Stimulated activated CD8-positive, alpha-beta memory T cell treated with anti-CD3 and anti-CD28 coated beads, Interleukin-7, amount 100 ng/mL, for 1 hour (primary cell): ENCODE data around the gene HS2ST1.
"Not testable (repeated sequence)": the region's sequence is repeated elsewhere in the genome, so short reads cannot be mapped to it uniquely, and the experiment has no call there.

Source experiments
- DNase-seq, 2 donors: peaks; one replicate each; pipeline ENCODE4 v3.0.0-alpha.2; 2020; ENCODE audit warnings: low read depth in 2 of 2

The HS2ST1 gene

DNA sequence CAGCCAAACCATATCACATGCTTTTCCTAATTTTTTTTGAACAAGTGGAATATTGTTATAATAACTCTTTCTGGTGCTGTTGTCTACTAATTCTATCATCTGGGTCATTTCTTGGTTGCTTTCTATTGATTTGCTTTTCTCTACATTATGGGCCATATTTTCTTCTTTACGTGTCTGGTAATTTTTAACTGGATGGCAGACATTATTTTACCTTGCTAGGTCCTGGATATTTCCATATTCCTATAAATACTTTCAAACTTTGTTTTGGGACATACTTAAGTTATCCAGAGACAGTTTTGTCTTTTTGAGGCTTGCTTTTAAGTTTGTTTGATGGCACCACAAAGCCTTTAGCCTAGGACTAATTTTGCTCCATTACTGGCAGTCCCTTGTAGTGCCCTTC is 11.3 kb downstream of the HS2ST1 start:
- no peak for DNase-seq

DNA sequence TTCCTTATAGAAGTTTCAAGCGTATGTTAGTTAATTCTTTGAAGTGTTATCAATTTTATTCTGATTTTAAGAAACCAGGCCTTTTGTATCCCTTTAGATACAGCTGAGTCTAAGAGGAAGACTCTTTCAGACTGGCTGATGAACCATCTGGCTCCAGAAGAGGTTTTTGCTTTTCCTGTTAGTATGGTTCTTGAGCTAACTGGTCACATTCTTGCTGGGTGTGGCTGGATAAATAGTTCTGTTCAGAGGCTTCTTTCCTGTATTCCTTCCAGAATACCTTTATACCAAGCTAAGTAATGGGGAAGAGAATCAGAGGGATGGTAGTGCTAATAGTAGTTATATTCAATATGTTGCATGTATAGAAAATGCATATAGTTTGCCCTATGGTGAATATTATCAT is 12.4 kb downstream of the HS2ST1 start:
- no peak for DNase-seq

DNA sequence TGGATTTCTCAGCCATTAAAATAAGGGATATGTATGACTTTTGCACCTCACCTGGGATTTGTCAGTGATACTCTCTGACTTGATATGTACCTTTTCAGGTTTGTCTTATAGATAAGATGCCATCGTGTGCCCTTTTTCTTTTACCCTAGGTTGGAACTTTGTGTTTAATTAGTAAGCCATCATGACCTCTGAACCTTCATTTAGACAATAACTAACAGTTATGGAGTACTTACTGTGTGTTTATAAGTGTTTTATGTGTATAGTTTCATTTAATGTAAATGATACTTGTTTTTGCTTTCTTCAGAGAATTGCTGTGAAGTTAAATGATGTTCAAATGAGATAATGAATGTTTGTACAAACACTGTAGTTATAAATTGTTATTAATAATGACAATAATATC is 14.4 kb downstream of the HS2ST1 start:
- DNase-seq, result no peak

DNA sequence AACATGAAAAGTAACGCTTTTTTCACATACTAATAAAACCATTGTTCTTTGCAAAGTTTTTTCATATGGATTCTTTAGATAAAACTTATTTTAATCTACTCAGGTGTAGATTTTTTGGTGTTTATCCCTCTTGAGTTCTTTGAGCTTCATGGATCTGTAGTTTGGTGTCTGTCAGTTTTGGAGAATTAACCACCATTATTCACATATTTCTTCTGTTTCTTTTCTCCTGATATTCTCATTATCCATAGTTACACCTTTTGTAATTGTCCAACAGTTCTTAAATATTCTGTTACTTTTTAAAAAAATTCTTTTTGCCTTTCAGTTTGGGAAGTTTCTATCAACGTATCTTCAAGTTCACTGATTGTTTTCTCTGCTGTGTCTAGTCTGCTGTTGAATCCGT is 18.6 kb downstream of the HS2ST1 start:
- DNase-seq, result no peak

DNA sequence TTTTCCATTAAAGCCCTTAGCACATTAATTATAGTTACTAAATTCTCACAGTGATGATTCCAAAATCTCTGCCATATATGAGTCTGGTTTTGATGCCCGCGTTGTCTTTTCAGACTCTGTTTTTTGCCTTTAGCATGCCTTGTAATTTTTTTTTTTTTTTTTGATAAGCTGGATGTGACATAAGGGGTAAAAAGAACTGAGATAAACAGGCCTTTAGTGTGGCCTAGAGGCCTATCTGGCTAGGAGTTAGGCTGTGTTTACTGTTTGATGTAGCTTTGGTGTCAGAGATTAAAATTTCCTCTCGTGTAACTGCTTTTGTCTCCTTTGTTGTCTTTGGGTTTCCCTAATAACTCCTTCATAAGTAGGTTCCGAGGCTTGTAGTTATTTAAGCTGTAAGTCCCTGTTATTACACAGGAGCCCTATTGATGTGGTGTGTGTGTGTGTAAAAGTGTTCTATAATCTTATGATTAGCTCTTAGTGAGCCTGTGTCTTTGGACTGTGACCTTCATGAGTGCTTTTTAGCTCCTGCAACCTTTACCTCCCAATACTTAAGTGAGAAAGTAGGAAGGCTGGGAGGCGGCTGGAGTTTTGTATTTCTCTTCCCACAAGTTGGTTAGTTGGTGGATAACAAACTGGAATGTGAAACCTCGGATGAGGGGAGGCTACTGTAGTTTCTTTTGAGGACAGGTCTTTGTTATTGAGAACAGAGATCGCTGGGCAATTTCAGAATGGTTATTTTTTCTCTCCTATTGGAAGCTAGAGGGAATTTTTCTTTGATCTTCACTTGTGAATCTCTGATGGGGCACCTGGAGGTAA is 19.3 kb downstream of the HS2ST1 start:
- no peak for DNase-seq

DNA sequence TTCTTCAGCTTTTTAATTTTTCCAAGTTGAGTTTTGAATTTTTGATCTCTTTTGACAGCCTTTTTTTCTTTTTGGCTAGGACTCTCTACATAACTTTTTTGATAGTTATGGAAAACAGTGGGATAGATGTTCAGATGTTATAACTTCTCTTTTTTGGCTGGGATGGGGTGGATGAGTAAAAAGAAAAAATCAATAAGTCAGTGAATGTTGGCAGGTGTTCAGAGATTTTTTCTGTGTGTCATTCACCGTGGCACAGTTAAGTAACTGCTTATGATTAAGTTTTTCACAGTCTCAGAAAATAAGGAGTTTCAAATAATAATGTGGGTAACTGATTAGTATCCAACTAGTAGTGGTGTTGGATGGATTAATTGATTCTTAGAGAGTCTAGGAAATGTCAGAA is 24.0 kb downstream of the HS2ST1 start:
- no peak for DNase-seq

DNA sequence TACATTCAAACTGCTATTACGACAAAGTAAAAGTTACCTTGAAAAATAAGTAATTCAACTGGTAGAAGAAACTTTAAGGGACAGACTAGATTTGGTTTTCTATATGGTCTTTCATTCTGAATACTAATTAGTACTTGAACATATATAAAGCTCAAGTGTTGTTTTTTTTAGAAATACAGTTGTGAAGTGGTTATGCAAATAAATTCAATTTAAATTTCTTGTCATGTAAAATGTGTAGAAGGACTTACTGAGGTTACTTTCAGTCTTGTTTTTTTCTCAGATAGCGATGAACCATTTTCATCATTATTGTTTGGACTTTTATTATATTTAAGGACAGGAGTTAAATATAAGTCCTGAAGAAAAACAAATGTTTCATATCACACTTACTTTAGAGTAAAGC is 24.4 kb downstream of the HS2ST1 start:
- no peak for DNase-seq

DNA sequence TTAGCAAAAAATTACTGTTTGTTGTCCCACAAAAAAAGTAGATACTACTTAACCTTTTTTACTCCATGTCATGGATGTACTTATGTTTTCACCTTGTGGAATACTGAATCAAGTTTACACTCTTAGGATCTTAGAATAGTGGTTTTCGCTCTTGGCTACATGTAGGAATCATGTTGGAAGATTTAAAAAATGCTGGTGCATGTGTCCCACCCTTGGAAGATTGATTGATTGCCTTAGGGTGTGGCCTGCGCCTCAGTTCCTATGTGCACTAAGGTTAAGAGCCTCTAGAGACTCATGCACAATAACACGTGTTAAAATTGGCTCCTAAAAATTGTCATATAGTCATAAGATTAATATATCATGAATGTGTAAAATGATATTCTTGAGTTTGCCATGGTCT is 25.0 kb downstream of the HS2ST1 start:
- DNase-seq, result no peak

DNA sequence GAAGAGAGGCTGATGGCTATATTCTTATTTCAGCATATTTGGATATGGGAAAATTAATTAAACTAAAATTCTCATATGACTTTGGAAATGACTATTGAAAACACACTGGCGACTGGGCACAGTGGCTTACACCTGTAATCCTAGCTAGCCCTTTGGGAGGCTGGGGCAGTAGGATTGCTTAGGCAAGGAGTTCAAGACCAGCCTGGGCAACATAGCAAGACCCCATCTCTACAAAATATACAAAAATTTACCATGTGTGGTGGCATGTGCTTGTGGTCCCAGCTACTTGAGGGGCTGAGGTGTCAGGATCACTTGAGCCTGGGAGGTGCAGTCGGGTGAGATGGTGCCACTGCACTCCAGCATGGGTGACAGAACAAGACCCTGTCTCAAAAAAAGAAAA is 26.2 kb downstream of the HS2ST1 start:
- DNase-seq, result no peak

DNA sequence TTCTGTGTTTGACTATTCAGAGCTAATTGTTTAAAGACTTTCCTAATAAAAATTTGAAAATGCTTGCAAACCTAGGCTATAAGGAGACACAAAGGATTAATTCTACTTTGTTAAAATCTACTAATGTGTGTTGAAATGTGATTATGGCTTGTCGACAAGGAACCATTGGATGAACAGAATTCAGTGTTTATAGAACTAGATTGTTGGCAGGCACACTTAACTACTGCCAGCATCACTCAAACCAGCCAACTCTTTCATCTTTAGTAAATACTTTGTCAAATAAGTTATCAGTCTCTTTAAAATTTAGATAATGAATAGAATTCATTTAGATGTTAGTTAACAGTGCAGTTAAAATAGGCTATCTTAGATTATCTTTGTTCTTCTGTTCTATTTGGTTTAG is 27.6 kb downstream of the HS2ST1 start:
- DNase-seq, result no peak

DNA sequence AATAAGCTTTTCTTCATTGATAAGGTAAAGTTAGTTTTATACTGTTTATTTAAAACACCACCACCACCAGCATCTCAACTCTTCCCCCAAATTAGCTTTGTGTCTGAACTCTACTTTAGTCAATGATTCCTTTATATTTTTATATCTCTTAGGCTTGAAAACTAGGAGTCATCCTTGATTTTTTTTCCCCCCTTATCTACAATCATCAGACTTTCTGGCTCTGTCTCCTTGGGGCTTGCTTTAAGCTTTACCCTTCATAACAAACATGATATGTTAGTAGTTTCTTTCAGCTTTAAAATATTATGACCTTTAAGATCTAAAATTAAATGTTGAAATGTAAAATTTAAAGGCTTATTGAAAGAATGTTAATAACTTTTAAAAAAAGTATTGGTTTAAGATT is 28.3 kb downstream of the HS2ST1 start:
- no peak for DNase-seq

DNA sequence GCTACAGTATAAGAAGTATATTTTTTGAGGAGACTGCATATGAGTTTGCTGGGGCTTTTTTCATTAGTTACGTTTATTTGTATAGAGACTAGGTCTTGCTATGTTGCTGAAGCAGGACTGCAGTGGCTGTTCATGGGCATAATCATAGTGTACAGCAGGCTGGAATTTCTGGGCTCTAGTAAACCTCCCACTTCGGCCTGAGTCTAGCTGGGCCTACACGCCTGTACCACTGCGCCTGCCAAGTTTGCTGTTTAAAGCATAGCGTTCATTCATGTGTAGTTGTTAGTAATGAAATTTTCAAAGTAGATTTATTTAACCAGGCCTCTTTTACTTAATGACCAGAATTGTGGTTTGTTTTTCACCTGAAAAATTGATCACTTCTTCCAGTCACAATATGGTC is 33.8 kb downstream of the HS2ST1 start:
- DNase-seq, result no peak

DNA sequence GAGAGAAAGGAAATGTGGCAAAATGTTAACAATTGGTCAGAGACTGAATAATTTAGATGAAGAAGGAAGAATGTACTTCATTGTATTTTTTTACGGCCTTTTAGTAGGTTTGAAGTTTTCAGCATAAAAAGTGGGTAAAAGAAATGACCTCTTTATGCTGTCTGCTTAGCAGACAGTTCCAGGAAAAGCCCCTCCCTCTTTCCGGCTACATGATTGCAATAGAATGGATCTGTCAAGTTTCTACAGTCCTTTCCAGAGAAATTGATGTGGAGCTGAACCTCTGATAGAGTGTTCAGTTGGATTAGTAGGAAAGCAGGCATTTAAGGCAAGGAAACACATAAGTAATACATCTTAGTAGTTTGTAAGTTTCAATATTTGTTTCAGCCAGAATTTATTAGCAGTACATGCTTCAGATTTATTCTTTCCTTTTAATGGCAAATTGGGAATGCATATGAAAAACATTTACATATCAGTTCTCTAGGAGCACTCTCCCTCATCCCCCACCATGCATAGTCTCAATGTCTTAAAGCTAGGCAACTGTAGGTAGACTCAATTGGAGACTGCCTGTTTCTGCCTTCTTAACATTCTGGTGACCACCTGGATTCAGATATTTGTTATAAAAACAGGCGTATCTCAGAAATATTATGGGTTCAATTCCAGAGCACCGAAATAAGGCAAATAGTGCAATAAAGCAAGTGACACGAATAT is 36.4 kb downstream of the HS2ST1 start:
- no peak for DNase-seq

DNA sequence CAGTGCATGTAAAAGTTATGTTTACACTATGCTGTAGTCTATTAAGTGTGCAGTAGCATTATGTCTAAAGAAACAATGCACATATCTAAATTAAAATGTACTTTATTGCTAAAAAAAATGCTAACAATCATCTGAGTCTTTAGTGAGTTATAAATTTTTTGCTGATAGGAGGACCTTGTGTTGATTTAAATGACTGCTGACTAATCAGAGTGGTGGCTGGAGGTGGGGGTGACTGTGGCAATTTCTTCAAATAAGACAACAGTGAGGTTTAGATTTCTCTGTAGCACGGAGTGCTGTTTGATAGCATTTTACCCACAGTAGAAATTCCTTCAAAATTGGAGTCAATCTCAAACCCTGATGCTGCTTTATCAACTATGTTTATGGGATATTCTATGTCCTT is 37.0 kb downstream of the HS2ST1 start:
- DNase-seq, result no peak

DNA sequence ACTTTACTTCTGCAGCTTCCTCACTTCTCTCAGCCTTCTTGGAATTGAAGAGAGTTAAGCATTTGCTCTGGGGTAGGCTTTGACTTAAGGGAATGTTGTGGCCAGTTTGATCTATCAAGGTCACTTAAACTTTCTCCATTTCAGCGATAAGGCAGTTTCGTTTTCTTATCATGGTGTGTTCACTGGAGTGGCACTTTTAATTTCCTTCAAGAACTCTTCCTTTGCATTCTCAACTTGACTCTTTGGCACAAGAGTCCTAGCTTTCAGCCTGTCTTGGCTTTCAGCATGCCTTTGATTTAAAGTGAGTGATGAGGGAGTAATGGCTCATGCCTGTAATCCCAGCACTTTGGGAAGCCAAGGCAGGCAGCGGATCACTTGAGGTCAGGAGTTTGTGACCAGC is 38.7 kb downstream of the HS2ST1 start:
- no peak for DNase-seq

DNA sequence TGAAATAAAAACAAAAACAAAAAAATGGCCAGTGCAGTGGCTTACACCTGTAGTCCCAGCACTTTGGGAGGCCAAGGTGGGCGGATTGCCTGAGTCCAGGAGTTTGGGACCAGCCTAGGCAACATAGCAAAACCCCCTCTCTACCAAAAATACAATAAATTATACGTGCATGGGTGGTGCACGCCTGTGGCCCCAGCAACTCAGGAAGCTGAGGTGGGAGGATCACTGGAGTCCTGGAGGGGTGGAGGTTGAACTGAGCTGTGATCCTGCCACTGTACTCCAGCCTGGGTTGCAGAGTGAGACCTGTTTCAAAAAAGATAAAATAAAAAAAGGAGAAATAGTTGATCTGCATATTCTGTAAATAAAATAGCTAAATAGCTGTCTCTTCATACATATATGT is 41.2 kb downstream of the HS2ST1 start:
- DNase-seq, result no peak

DNA sequence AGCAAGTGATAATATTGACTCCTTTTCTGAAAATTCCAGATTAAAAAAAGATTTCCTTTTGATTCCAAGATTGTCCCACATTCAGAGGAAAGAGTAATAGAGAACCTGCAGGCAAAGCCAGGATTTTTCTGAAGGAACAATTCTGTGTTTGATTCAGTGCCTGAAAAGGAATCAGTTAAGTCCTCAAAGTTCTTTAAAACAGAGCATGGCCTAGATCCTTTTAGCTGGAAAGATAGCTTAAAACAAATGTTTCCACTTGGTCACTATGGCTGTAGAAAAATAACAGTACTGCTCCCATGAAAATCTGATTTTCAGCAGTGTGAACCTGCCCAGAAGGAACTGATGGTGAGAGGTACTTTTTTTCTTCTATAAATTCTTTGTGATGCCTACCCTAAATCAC is 41.8 kb downstream of the HS2ST1 start:
- DNase-seq, result no peak

DNA sequence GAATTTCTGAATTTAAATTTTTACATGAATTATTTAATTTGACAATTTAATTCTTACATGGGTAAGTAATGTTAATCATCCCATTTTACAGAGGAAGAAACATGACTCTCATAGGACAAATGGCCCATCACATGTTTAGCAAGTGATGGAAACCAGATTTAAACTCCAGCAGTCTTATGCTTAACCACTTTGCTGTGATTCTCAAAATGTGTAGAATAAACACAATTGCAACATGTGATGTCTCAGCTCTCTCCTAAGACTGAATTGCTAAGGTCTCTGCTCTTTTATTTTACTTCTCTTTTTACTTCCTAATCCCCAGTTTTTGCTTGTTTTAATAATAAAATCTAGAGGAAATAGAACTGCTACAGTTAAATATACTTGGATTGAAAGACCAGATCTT is 42.8 kb downstream of the HS2ST1 start:
- no peak for DNase-seq

DNA sequence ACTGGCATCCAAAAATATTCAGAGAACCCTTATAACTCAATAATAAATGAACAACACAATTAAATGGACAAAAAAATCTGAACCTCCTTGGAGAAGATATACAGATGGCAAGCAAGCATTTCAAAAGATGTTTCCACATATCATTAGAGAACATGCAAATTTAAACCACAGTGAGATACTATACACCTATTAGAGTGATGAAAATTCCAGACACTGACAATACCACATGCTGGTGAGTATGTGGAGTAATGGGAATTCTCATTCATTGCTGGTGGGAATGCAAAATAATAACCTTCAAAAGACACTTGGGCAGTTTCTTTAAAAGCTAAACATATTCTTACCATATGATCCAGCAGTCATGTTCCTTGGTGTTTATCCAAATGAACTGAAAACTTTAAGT is 46.1 kb downstream of the HS2ST1 start:
- DNase-seq, result no peak

DNA sequence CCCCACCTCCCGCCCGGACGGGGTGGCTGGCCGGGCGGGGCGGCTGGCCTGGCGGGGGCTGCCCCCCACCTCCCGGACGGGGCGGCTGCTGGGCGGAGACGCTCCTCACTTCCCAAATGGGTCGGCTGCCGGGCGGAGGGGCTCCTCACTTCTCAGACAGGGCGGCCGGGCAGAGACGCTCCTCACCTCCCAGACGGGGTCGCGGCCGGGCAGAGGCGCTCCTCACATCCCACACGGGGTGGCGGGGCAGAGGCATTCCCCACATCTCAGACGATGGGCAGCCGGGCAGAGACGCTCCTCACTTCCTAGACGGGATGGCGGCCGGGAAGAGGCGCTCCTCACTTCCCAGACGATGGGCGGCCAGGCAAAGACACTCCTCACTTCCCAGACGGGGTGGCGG is 49.4 kb downstream of the HS2ST1 start:
- DNase-seq, result not testable (repeated sequence)

DNA sequence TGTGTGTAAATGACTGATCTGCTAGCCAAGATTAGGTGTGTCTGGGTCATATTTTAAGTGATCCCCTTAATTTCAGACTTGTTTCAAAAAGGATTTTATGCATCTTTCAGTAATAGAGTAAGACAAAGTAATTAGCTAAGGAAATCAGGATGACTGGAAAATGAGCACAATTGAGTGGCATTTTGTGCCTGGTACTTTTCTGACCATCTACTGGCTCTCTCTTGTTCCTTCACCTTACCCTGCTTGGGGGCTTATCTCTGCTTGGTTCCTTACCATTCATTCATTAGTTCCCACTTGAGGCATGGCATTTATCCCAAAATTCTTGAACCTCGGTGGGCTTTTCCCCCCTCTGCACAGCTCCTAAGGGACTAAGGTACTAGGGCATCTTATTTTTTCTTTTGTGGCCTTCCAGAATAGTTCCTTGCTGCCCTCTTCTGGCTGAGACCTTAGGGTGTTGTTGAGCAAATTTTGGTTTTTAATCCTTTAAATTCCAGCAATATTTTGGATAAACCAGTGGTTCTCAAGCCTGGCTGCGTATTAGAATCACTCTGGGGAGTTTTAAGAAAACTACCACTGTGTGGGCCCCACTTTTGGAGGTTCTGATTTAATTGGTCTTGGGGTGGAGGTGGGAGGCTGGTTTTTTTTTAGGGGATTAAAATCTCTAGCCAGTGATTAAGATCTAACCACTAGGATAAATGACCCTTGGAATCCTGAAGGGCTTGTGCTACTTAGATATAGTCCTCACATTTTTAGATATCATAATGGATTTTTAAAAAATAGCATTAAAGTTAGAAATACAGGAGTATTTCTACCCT is 50.8 kb downstream of the HS2ST1 start:
- no peak for DNase-seq

DNA sequence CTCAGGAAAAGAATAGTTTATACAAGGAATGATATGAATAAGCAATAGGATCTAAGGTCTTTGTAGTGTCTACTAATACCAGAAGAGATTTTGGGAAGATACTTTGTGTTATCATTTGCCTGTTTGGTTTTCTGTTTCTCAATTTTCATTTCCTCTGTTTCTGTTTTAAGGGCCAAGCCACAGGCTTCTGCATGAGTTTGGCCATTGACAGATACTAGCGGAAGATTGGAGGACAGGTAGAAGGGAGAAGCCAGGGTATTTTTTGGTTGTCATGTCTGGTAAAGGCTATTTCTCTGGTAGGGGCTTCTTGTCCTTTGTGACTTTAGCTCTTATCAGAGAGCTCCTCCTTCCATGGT is 51.4 kb downstream of the HS2ST1 start:
- DNase-seq, result no peak

DNA sequence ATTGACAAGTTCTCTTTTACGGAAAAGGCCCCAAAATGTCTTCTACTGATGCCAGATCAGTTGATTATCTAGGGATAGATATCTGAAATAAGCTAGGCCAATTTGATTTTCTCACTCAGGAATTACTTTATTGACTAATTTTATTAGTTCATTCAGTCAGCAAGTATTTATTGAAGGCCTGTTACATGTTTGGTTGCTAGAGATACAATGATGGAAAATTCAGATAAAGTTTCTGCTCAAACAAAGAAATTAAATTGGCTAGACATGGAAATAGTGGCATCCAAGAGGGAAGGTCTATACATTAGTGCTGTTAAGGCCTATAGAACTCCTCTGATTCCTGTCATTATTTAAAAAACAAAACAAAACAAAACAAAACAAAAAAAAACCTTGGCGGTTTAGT is 56.5 kb downstream of the HS2ST1 start:
- DNase-seq, result no peak
